SK-N-MC (cell line): ENCODE results near the gene ZNF512B.
A peak's percentile ranks its signal among the peaks of the same experiment; 100 is the strongest.
"Not testable (repeated sequence)": the region's sequence is repeated elsewhere in the genome, so short reads cannot be mapped to it uniquely, and the experiment has no call there.

ENCODE experiments used
- DNase-seq: peaks from one replicate; pipeline ENCODE4 v3.0.0-alpha.2; 2011; ENCODE audit warnings: low read depth, low spot score
- H3K27ac ChIP-seq: fragments of 200-600 bp; sonication (generic); 2 replicates; pipeline ENCODE4 v1.5.1; 2016; ENCODE audit warnings: mixed run types
- H3K36me3 ChIP-seq: fragments of 200-600 bp; sonication (generic); 2 replicates; pipeline ENCODE4 v1.6.1; 2017; ENCODE audit warnings: antibody characterized with exemption, low read length, mixed read lengths; ENCODE audit not compliant: insufficient read depth
- H3K4me3 ChIP-seq: fragments of 200-600 bp; sonication (generic); 2 replicates; pipeline ENCODE4 v1.5.1; 2016
- H3K9ac ChIP-seq: fragments of 200-600 bp; sonication (generic); 2 replicates; pipeline ENCODE4 v1.8.0; 2017; ENCODE audit warnings: mixed run types, mixed read lengths; ENCODE audit not compliant: insufficient read length
- H3K9me3 ChIP-seq: fragments of 200-600 bp; sonication (generic); 2 replicates; pipeline ENCODE4 v1.6.1; 2017; ENCODE audit warnings: low read depth, mild to moderate bottlenecking, antibody characterized with exemption, low read length, moderate library complexity, mixed read lengths
- EZH2 ChIP-seq: fragments of 200-600 bp; sonication (generic); IDR thresholded peaks from one replicate; pipeline ENCODE4 v1.6.1; 2017; ENCODE audit warnings: antibody characterized with exemption
- FOXP2 ChIP-seq: optimal IDR thresholded peaks from 2 replicates; pipeline ENCODE3; 2011; ENCODE audit warnings: mild to moderate bottlenecking, moderate library complexity; ENCODE audit not compliant: insufficient read depth; ENCODE audit errors: extremely low read length, control extremely low read depth
- POLR2AphosphoS5 ChIP-seq: IDR thresholded peaks from 2 replicates; pipeline ENCODE4 v1.6.1; 2012; ENCODE audit warnings: mild to moderate bottlenecking, low read depth, low read length, borderline replicate concordance

The ZNF512B gene

DNA sequence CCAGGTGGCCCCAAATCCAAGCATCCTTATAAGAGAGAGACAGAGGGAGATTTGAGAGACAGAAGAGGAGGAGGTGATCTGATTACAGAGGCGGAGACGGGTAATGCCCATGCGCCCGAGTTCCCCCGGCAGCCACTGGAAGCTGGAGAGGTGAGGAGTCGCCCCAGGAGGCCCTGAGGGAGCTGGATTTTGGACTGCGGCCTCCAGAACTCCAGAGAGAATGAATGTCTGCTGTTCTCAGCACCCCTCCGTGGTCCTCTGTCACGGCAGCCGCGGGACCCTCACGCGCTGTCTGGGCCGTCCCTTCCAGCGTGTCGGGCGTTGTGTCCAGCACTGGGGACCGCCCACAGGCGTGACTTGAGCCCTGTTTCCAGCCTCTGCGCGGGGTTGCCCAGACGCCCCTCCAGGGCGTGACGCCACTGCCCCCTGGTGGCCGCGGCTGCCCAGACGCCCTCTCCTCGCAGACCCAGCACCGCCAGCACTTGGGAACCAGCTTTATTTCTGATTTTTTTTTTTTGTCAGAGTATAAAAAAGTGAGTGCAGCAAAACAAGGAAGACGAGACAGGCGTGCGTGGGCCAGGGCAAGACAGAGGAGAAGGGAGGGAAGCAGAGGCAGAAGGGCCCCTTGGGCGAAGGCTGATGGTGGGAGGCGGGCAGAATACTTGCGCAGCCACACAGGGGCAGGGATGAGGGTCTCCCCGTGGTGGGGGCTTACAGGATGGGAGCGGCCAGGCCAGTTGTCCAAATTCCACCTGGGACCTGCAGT is 4.1 kb upstream of the ZNF512B start:
- no peak for TF ChIP-seq POLR2AphosphoS5
- TF ChIP-seq FOXP2 = no peak
- no peak for TF ChIP-seq EZH2
- no peak for DNase-seq
- H3K36me3 ChIP-seq = no peaks in the 10 kb centered on the region
- no peaks in the 10 kb centered on the region for H3K9me3 ChIP-seq
- no peak overlapping the region for H3K4me3 ChIP-seq
- no peak overlapping the region for H3K9ac ChIP-seq
- H3K27ac ChIP-seq = no peak overlapping the region

DNA sequence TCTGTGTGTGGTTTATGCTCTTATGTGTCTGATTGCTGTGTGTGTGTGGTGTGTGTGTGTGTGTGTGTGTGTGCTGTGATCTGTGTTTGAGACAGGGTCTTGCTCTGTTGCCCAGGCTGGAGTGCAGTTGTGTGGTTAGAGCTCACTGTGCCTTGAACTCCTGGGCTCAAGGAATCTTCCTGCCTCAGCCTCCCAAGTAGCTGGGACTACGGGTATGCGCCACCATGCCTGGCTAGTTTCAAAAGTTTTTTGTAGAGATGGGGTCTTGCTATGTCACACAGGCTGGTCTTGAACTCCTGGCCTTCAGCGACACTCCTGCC is 3.4 kb upstream of the ZNF512B start:
- Histone ChIP-seq H3K4me3 (no peak overlapping the region), H3K9ac (no peak overlapping the region), H3K9me3 (no peaks in the 10 kb centered on the region), H3K36me3 (no peaks in the 10 kb centered on the region), H3K27ac (no peak overlapping the region)
- DNase-seq = no peak
- no peak for TF ChIP-seq FOXP2
- no peak for TF ChIP-seq POLR2AphosphoS5
- no peak for TF ChIP-seq EZH2

DNA sequence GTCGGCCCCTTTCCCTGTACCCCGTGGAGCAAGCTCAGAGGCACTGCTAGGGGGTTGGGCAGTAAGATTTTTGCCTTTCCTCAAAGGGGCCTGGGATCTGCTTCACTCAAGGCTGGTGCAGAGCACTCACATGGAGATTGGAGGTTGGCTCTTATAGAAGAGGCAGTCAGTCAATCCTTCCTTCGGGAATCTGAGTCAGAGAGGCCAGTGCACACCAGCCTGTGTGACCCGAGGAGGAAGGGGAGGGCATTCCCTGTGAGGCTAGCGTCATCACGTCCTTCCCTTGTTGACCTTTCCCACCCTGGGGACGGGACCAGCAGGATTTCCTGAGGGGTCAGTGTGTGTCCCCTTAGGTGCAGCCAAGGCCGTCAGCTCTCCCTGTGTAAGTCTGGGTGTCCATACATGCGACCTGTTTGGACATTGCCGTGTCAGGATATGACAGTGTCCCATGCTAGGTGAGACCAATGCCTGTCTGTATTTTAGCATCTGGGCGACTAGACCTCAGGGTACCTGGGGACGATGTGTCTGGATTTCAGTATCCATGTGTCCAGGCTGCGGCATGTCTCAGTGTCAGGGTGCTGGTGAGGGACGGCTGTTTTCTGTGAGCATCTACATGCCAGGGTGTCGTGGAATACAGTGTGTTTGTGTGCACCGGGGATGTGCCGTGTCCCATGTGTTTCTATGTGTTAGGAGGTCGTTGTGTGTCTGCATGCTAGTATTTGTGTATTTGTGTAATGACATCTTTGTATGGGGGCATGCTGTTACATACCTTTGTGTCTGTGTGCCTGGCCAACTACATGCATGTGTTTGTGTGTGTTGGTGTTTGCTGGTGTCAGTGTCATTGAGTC is 2.8 kb upstream of the ZNF512B start:
- Histone ChIP-seq H3K36me3 (peaks cover 5% of the 10 kb centered on the region; the same call in 1 of the 2 replicates), H3K4me3 (no peak overlapping the region), H3K9ac (no peak overlapping the region), H3K9me3 (no peaks in the 10 kb centered on the region), H3K27ac (no peak overlapping the region)
- DNase-seq = no peak
- TF ChIP-seq FOXP2 (no peak), EZH2 (no peak), POLR2AphosphoS5 (no peak)

DNA sequence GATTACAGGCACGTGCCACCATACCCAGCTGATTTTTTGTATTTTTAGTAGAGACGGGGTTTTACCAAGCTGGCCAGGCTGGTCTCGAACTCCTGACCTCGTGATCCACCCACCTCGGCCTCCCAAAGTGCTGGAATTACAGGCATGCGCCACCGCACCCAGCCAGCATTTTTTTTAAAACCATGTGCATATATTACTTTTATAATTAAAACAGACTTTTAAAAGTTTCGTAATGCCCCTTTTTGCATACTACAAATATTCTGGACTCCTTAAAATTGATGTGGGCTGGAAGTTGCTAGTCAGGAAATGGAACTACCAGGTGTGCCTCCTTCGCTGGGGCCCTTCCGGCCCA is 2.2 kb upstream of the ZNF512B start:
- H3K9me3 ChIP-seq, H3K9ac ChIP-seq, DNase-seq, H3K27ac ChIP-seq, H3K4me3 ChIP-seq: not testable (repeated sequence)
- peaks cover 11% of the 10 kb centered on the region; the same call in 1 of the 2 replicates for H3K36me3 ChIP-seq

DNA sequence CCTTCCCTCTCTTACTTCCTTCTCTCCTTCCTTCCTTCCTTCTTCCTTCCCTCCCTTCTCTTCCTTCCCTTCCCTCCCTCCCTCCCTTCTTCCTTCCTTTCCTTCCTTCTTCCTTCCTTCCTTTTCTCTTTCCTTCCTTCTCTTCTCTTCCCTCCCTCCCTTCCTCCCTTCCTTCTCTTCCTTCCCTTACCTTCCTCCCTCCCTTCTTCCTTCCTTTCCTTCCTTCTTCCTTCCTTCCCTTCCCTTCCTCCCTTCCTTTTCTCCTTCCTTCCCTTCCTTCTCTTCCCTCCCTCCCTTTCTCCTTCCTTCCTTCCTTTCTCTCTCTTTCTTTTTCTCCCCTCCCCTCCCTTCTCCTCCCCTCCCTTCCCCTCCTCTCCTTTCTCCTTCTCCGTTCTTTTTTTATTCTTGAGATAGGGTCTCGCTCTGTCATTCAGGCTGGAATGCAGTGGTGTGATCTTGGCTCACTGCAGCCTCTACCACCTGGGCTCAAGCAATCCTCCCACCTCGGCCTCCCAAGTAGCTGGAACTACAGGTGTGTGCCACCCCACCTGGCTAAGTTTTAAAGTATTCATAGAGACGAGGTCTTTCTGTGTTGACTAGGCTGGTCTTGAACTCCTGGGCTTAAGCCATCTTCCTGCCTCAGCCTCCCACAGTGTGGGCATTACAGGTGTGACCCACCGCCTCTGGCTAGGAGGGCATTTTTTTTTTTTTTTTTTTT is 1.1 kb upstream of the ZNF512B start:
- peak overlapping the region; percentile 89; the same call in 1 of the 2 replicates for H3K4me3 ChIP-seq
- peaks cover 21% of the 10 kb centered on the region for H3K36me3 ChIP-seq

DNA sequence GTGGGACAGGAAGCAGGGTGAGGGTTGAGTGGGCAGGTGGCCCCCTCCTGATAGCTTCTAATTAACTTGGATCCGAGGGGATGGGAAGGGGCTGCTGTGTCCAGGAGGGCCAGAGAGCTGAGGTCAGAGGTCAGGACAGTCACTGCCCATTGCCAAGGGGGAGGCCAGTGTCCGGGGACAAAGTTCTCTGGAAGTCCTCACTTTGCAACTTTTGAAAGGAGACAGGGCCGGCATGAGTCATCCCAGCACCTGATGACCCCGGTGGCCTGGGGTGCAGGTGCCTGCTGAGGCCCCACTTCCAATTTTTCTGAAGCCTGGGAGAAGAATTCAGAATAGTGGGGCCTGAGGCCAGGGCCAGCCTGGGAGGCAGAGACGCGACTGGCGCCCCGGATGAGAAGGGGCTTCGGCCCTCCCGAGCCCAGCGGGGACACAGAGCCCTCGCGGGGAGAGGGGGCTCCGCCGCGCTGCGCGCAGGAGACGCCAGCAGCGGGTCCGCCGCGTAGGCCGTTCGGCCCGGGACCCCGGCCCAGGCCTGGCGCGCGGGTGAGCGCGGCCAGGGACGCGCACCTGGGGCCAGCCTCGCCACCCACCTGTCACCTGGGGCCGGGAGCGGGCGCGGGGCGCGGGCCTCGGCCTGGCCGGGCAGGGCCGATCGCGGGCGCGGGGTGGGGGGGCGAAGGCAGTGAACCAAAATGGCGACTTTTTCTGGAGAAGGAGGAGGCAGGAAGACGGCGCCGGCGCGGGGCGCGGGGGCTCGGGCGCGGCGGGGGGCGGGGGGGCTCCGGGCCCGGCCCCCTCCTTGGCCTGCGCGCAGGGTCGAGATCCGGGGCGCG is 586 bp downstream of the ZNF512B start:
- Histone ChIP-seq H3K9me3 (no peaks in the 10 kb centered on the region), H3K36me3 (peaks cover 25% of the 10 kb centered on the region), H3K27ac (peak overlapping the region; percentile 71), H3K4me3 (peak overlapping the region; percentile 91), H3K9ac (peak overlapping the region; percentile 98)
- TF ChIP-seq EZH2 (no peak), POLR2AphosphoS5 (no peak), FOXP2 (no peak)
- DNase-seq = no peak

More for the DNA sequence above, 1.1 kb upstream of the ZNF512B start:
- no peak for TF ChIP-seq POLR2AphosphoS5
- no peak for TF ChIP-seq FOXP2
- TF ChIP-seq EZH2 = no peak
- no peak for DNase-seq
- no peaks in the 10 kb centered on the region for H3K9me3 ChIP-seq
- no peak overlapping the region for H3K9ac ChIP-seq
- no peak overlapping the region for H3K27ac ChIP-seq

DNA sequence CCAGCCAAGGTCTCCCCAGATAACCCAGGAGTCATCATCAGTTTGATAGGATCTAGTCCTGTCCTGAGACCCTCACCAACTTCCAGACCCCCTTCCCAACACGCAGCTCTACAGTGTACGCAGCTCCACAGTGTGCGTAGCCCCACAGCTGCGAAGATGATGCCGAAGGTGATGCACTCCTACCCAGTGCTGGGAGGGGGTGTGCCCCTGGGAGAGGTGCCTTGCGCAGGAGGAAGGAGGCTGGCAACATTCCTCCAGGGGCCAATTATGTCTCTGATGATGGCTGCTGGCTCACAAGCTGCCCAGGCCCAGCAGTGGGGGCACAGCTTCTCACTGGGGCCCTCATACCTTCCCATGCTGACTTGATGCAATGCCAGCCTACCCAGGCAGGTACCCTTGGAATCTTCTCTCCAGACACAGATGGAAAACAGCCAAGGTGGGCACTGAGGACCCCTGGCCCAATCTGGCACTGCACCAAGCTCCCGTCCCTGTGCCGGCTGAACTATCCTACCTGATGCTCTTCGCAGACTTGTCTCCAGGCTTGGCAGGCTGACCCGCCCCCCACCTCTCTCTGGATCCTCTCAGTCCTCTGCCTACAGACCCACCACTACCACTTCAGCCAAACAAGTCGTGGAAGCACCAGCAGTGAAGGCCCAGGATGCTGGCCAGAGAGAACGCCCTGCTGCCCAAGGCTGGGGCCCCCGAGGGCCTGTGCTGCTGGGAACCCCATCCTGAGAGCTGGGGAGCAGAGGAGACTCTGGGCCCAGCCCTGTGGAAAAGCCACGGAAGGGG is 1.4 kb downstream of the ZNF512B start:
- peak overlapping the region; percentile 98 for H3K9ac ChIP-seq
- peak overlapping the region; percentile 91 for H3K4me3 ChIP-seq
- DNase-seq = no peak
- H3K36me3 ChIP-seq = peaks cover 33% of the 10 kb centered on the region
- H3K9me3 ChIP-seq = no peaks in the 10 kb centered on the region
- TF ChIP-seq POLR2AphosphoS5 = no peak
- TF ChIP-seq FOXP2 = no peak
- no peak for TF ChIP-seq EZH2
- H3K27ac ChIP-seq = no peak overlapping the region; the same call in 1 of the 2 replicates
